ENCODE results near the gene HDHD3. TPM values are rescaled to one million over a fixed set of nuclear protein-coding genes. Genes with fewer than 3 reads are reported as not detected.

Gene HDHD3
- total RNA-seq, 1 experiment from 2014 or later, result 15.7 TPM

DNA sequence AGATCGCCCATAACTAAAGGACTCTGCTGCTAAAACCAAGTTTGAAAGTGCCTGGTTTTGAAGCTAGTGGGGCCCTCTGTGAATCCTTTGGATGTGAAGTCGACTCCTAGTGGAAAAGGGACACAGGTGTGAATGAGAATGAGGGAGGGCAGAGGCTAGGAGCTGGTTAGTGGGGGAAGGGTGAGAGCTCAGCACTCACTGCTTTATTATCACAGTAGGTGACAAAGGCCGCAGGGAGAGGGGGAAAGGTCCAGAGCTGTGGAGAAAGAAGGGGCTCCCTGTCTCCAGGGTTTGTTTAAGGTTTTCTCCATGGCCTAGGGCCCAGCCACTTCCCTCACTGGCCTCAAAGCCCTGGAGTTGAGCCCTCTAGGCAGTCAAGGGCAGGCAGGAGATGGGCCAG, 3.5 kb downstream of the HDHD3 start:
- Mint-ChIP-seq H3K27me3 (ENCODE audit: low read depth) (no peaks in the 10 kb centered on the region), H3K4me1 (peaks cover 4% of the 10 kb centered on the region), H3K4me3 (no peak overlapping the region), H3K27ac (no peak overlapping the region), H3K36me3 (peaks cover 11% of the 10 kb centered on the region), H3K9me3 (no peaks in the 10 kb centered on the region)
- ATAC-seq (no peak), DNase-seq (ENCODE audit: low spot score) (no peak)
- ChIA-PET CTCF (interaction anchor here (0.7 kb wide), 1 partner anchor 28 kb away, joined by 3 read pairs; the partner anchor contains the start of gene ALAD), POLR2A (no interaction called here)
- TF ChIP-seq GRHL2 (CRISPR knock-in tag; IDR thresholded peaks at IDR 0.05; ENCODE audit: insufficient replicate concordance, severe bottlenecking) (no peak), OVOL2 (CRISPR knock-in tag; IDR thresholded peaks at IDR 0.05; ENCODE audit: borderline replicate concordance) (no peak), ZNF263 (CRISPR knock-in tag; IDR thresholded peaks at IDR 0.05; ENCODE audit: low read depth) (no peak)
- TF ChIP-seq, protein P1, sequence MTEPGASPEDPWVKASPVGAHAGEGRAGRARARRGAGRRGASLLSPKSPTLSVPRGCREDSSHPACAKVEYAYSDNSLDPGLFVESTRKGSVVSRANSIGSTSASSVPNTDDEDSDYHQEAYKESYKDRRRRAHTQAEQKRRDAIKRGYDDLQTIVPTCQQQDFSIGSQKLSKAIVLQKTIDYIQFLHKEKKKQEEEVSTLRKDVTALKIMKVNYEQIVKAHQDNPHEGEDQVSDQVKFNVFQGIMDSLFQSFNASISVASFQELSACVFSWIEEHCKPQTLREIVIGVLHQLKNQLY (CRISPR knock-in tag; IDR thresholded peaks at IDR 0.05), result no peak

DNA sequence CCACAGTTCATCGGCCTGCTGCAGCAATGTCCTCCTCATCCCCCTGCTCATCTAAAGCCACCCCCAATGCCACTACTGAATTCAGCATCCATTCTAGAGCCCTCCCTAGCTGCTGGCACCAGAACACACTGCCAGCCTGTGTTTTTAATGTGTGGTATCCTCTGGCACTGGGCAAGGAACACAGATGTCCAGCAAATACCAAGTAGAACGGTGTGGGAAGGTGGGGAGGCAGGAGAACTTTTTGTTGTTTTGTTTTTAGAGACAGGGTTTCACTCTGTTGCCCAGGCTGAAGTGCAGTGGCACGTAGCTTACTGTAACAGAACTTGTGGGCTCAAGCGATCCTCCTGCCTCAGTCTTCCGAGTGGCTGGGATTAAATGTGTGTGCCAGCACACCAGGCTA, 4.7 kb downstream of the HDHD3 start:
- Mint-ChIP-seq H3K27ac (no peak overlapping the region), H3K36me3 (peaks cover 11% of the 10 kb centered on the region), H3K9me3 (no peaks in the 10 kb centered on the region), H3K4me1 (peaks cover 4% of the 10 kb centered on the region), H3K4me3 (no peak overlapping the region), H3K27me3 (ENCODE audit: low read depth) (no peaks in the 10 kb centered on the region)
- ATAC-seq (no peak), DNase-seq (ENCODE audit: low spot score) (no peak)
- TF ChIP-seq, protein P2, sequence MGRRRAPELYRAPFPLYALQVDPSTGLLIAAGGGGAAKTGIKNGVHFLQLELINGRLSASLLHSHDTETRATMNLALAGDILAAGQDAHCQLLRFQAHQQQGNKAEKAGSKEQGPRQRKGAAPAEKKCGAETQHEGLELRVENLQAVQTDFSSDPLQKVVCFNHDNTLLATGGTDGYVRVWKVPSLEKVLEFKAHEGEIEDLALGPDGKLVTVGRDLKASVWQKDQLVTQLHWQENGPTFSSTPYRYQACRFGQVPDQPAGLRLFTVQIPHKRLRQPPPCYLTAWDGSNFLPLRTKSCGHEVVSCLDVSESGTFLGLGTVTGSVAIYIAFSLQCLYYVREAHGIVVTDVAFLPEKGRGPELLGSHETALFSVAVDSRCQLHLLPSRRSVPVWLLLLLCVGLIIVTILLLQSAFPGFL (CRISPR knock-in tag; IDR thresholded peaks at IDR 0.05; ENCODE audit: borderline replicate concordance), result no peak
- TF ChIP-seq, protein P3, sequence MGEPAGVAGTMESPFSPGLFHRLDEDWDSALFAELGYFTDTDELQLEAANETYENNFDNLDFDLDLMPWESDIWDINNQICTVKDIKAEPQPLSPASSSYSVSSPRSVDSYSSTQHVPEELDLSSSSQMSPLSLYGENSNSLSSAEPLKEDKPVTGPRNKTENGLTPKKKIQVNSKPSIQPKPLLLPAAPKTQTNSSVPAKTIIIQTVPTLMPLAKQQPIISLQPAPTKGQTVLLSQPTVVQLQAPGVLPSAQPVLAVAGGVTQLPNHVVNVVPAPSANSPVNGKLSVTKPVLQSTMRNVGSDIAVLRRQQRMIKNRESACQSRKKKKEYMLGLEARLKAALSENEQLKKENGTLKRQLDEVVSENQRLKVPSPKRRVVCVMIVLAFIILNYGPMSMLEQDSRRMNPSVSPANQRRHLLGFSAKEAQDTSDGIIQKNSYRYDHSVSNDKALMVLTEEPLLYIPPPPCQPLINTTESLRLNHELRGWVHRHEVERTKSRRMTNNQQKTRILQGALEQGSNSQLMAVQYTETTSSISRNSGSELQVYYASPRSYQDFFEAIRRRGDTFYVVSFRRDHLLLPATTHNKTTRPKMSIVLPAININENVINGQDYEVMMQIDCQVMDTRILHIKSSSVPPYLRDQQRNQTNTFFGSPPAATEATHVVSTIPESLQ (CRISPR knock-in tag; IDR thresholded peaks at IDR 0.05), result no peak
- TF ChIP-seq, protein P4, sequence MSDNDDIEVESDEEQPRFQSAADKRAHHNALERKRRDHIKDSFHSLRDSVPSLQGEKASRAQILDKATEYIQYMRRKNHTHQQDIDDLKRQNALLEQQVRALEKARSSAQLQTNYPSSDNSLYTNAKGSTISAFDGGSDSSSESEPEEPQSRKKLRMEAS (CRISPR knock-in tag; IDR thresholded peaks at IDR 0.05), result no peak
- TF ChIP-seq, protein P5, sequence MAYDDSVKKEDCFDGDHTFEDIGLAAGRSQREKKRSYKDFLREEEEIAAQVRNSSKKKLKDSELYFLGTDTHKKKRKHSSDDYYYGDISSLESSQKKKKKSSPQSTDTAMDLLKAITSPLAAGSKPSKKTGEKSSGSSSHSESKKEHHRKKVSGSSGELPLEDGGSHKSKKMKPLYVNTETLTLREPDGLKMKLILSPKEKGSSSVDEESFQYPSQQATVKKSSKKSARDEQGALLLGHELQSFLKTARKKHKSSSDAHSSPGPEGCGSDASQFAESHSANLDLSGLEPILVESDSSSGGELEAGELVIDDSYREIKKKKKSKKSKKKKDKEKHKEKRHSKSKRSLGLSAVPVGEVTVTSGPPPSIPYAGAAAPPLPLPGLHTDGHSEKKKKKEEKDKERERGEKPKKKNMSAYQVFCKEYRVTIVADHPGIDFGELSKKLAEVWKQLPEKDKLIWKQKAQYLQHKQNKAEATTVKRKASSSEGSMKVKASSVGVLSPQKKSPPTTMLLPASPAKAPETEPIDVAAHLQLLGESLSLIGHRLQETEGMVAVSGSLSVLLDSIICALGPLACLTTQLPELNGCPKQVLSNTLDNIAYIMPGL (CRISPR knock-in tag; IDR thresholded peaks at IDR 0.05), result no peak
- TF ChIP-seq ZNF317 (CRISPR knock-in tag; IDR thresholded peaks at IDR 0.05; ENCODE audit: borderline replicate concordance, low read depth), result no peak
- CTCF ChIA-PET, result no interaction called here
- POLR2A ChIA-PET, result no interaction called here

DNA sequence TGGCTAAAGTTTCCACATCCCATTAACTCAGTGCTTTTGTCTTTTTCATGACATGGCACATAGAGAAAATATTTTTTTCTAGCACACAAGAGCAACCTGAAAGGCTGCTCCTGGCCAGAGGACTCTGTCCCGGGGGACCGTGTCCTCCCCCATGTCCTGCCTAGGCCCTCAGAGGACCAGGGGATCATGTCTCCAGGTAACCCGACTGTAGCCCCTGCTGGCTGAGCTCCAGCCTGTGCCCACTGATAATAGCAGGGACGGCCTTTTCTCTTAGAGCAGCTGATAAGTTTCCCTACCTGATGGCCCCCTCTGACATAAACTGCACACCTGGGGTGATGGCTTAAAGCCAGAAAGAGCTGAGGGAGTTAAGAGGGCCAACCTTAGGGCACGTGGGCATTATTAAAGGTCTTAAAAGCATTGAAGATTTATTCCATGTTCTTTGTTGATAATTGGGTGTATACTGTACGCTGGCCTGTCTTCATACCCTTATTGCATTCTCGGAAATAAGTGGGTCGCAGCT, 5.9 kb downstream of the HDHD3 start:
- H3K27ac Mint-ChIP-seq, result no peak overlapping the region
- no peaks in the 10 kb centered on the region for H3K27me3 Mint-ChIP-seq (ENCODE audit: low read depth)
- CTCF ChIA-PET, result interaction anchor here (1.0 kb wide), 1 partner anchor 8 kb away, joined by 3 read pairs; no protein-coding TSS in a partner anchor
- H3K4me3 Mint-ChIP-seq, result no peak overlapping the region
- H3K4me1 Mint-ChIP-seq, result peaks cover 4% of the 10 kb centered on the region
- H3K9me3 Mint-ChIP-seq, result no peaks in the 10 kb centered on the region
- DNase-seq (ENCODE audit: low spot score) (no peak), ATAC-seq (peak; percentile 26)
- H3K36me3 Mint-ChIP-seq, result peaks cover 11% of the 10 kb centered on the region
- POLR2A ChIA-PET, result no interaction called here
- no peak for TF ChIP-seq ZNF219 (CRISPR knock-in tag; IDR thresholded peaks at IDR 0.05; ENCODE audit: borderline replicate concordance)
- TF ChIP-seq FOXK1 (CRISPR knock-in tag; IDR thresholded peaks at IDR 0.05), result no peak
- TF ChIP-seq JAZF1 (CRISPR knock-in tag; IDR thresholded peaks at IDR 0.05), result no peak
- no peak for TF ChIP-seq NFE2L1 (CRISPR knock-in tag; IDR thresholded peaks at IDR 0.05)
- TF ChIP-seq, protein P6, sequence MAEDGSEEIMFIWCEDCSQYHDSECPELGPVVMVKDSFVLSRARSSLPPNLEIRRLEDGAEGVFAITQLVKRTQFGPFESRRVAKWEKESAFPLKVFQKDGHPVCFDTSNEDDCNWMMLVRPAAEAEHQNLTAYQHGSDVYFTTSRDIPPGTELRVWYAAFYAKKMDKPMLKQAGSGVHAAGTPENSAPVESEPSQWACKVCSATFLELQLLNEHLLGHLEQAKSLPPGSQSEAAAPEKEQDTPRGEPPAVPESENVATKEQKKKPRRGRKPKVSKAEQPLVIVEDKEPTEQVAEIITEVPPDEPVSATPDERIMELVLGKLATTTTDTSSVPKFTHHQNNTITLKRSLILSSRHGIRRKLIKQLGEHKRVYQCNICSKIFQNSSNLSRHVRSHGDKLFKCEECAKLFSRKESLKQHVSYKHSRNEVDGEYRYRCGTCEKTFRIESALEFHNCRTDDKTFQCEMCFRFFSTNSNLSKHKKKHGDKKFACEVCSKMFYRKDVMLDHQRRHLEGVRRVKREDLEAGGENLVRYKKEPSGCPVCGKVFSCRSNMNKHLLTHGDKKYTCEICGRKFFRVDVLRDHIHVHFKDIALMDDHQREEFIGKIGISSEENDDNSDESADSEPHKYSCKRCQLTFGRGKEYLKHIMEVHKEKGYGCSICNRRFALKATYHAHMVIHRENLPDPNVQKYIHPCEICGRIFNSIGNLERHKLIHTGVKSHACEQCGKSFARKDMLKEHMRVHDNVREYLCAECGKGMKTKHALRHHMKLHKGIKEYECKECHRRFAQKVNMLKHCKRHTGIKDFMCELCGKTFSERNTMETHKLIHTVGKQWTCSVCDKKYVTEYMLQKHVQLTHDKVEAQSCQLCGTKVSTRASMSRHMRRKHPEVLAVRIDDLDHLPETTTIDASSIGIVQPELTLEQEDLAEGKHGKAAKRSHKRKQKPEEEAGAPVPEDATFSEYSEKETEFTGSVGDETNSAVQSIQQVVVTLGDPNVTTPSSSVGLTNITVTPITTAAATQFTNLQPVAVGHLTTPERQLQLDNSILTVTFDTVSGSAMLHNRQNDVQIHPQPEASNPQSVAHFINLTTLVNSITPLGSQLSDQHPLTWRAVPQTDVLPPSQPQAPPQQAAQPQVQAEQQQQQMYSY (CRISPR knock-in tag; IDR thresholded peaks at IDR 0.05), result no peak
- TF ChIP-seq, protein P7, sequence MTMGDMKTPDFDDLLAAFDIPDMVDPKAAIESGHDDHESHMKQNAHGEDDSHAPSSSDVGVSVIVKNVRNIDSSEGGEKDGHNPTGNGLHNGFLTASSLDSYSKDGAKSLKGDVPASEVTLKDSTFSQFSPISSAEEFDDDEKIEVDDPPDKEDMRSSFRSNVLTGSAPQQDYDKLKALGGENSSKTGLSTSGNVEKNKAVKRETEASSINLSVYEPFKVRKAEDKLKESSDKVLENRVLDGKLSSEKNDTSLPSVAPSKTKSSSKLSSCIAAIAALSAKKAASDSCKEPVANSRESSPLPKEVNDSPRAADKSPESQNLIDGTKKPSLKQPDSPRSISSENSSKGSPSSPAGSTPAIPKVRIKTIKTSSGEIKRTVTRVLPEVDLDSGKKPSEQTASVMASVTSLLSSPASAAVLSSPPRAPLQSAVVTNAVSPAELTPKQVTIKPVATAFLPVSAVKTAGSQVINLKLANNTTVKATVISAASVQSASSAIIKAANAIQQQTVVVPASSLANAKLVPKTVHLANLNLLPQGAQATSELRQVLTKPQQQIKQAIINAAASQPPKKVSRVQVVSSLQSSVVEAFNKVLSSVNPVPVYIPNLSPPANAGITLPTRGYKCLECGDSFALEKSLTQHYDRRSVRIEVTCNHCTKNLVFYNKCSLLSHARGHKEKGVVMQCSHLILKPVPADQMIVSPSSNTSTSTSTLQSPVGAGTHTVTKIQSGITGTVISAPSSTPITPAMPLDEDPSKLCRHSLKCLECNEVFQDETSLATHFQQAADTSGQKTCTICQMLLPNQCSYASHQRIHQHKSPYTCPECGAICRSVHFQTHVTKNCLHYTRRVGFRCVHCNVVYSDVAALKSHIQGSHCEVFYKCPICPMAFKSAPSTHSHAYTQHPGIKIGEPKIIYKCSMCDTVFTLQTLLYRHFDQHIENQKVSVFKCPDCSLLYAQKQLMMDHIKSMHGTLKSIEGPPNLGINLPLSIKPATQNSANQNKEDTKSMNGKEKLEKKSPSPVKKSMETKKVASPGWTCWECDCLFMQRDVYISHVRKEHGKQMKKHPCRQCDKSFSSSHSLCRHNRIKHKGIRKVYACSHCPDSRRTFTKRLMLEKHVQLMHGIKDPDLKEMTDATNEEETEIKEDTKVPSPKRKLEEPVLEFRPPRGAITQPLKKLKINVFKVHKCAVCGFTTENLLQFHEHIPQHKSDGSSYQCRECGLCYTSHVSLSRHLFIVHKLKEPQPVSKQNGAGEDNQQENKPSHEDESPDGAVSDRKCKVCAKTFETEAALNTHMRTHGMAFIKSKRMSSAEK (CRISPR knock-in tag; IDR thresholded peaks at IDR 0.05; ENCODE audit: borderline replicate concordance), result no peak
- TF ChIP-seq, protein P8, sequence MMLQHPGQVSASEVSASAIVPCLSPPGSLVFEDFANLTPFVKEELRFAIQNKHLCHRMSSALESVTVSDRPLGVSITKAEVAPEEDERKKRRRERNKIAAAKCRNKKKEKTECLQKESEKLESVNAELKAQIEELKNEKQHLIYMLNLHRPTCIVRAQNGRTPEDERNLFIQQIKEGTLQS (CRISPR knock-in tag; conservative IDR thresholded peaks at IDR 0.05), result no peak
- TF ChIP-seq TEAD4 (CRISPR knock-in tag; IDR thresholded peaks at IDR 0.05), result no peak
